ENCODE data around the gene LARP6. TPM values are rescaled to one million over a fixed set of nuclear protein-coding genes. Genes with fewer than 3 reads are reported as not detected.

The LARP6 gene
- total and polyA plus RNA-seq, 5 donors from 2014 or later, result not detected

DNA sequence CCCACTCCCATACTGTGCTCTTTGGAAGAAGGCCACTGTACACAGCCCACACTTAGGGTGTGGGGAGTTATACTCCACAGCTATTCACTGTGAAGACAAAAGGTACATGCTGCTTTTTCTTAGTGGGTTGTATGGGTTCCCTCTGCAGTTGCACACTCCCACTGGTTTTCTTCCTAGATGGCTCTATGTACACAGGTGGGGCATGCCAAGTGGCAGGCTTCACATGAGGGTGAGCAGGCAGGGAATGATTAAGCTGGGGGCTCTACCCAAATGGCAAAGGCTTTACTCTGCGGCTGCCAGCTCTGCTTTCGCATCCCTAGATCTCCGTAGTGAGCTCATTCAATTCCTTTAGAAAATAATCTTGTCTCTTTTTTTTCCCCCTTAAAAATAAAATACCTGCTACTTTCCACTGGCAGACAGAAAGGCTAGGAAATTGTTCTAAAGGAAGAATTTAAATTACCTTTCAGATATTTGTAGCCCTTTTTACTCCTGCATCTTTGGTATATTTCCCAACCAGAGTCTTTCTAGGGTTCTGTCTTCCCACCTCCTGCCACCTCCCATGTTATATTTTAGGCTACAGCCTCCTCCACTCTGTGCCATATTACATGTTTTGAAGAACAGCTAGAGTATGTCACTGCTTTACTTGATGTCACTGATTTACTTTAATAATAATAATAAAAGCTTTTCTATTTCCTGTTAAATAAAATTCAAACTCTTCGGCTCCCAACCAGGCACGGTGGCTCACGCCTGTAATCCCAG lies 8.2 kb downstream of the LARP6 start:
- H3K27me3 ChIP-seq (ENCODE audit: control insufficient read depth, insufficient read depth, low read length), result peaks cover 7% of the 10 kb centered on the region
- no peaks in the 10 kb centered on the region for H3K9me3 ChIP-seq (ENCODE audit: control insufficient read depth in 2 of 2, low read length in 2 of 2)
- no peaks in the 10 kb centered on the region for H3K36me3 Mint-ChIP-seq
- H3K27ac Mint-ChIP-seq, result no peak overlapping the region
- no peaks in the 10 kb centered on the region for H3K36me3 ChIP-seq (ENCODE audit: control insufficient read depth, insufficient read depth, low read length)
- H3K27ac ChIP-seq (ENCODE audit: insufficient read depth, low read length, poor library complexity, severe bottlenecking), result no peak overlapping the region
- no peak overlapping the region for H3K4me3 ChIP-seq (ENCODE audit: low read depth, low read length)
- peaks cover 33% of the 10 kb centered on the region for H3K27me3 Mint-ChIP-seq
- no peak for DNase-seq
- no peak for ATAC-seq (ENCODE audit: low read depth in 2 of 2)
- no peak overlapping the region for H3K4me3 Mint-ChIP-seq
- H3K4me1 Mint-ChIP-seq, result no peaks in the 10 kb centered on the region
- H3K9me3 Mint-ChIP-seq, result peaks cover 0 to 1% (median 0%) of the 10 kb centered on the region in 7 donors
- no peaks in the 10 kb centered on the region for H3K4me1 ChIP-seq (ENCODE audit: control insufficient read depth, insufficient read depth, low read length, poor library complexity, severe bottlenecking)

DNA sequence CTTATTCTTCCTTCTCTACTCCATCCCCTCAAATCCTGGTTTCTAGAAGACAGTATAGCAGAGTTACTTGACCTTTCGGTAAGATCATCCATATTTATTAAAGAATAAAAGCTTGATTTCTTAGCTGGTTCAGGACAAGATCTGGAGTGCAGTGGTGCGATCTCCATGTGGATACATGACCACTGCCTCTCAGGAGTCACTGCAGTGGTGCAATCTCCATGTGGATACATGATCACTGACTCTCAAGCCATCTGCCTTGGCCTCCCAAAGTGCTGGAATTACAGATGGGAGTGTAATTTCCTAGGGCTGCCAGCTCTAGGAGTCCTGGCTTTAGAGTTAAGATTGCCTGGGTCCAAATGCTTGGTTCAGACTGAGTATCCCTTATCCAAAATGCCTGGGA lies 16.5 kb downstream of the LARP6 start:
- H3K27ac ChIP-seq (ENCODE audit: insufficient read depth, low read length, poor library complexity, severe bottlenecking), result no peak overlapping the region
- Mint-ChIP-seq H3K4me1 (no peaks in the 10 kb centered on the region), H3K36me3 (no peaks in the 10 kb centered on the region), H3K27ac (no peak overlapping the region), H3K4me3 (no peak overlapping the region), H3K9me3 (peaks cover 0 to 3% (median 0%) of the 10 kb centered on the region in 7 donors), H3K27me3 (peaks cover 8% of the 10 kb centered on the region)
- no peaks in the 10 kb centered on the region for H3K4me1 ChIP-seq (ENCODE audit: control insufficient read depth, insufficient read depth, low read length, poor library complexity, severe bottlenecking)
- DNase-seq (no peak), ATAC-seq (ENCODE audit: low read depth in 2 of 2) (no peak)
- H3K4me3 ChIP-seq (ENCODE audit: low read depth, low read length), result no peak overlapping the region
- H3K27me3 ChIP-seq (ENCODE audit: control insufficient read depth, insufficient read depth, low read length), result no peaks in the 10 kb centered on the region
- H3K36me3 ChIP-seq (ENCODE audit: control insufficient read depth, insufficient read depth, low read length), result no peaks in the 10 kb centered on the region
- no peaks in the 10 kb centered on the region for H3K9me3 ChIP-seq (ENCODE audit: control insufficient read depth in 2 of 2, low read length in 2 of 2)

DNA sequence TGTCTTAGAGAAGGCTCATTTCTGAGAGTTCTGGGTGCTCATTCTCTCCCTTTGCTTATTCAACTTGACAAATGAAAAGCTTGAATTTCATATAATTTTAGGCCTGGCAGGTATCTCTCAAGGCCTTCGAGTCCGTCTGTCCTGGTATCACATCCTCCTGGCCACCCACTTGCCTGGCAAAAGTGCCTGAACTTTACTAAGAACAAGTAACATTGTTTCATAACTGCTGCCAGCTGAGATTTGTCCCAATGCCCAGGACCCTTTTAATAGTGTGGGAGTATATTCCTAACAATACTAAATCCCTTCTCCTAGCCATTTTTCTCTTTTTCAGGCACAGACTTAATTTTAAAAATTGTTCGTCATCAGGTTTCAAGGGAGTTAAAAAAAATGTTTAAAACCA lies 18.1 kb downstream of the LARP6 start:
- no peak for ATAC-seq (ENCODE audit: low read depth in 2 of 2)
- H3K36me3 ChIP-seq (ENCODE audit: control insufficient read depth, insufficient read depth, low read length), result no peaks in the 10 kb centered on the region
- Mint-ChIP-seq H3K36me3 (no peaks in the 10 kb centered on the region), H3K27ac (no peak overlapping the region), H3K9me3 (peaks cover 0 to 2% (median 0%) of the 10 kb centered on the region in 7 donors), H3K4me1 (no peaks in the 10 kb centered on the region), H3K27me3 (peaks cover 8% of the 10 kb centered on the region), H3K4me3 (no peak overlapping the region)
- no peak for DNase-seq
- no peak overlapping the region for H3K27ac ChIP-seq (ENCODE audit: insufficient read depth, low read length, poor library complexity, severe bottlenecking)
- no peak overlapping the region for H3K4me3 ChIP-seq (ENCODE audit: low read depth, low read length)
- no peaks in the 10 kb centered on the region for H3K4me1 ChIP-seq (ENCODE audit: control insufficient read depth, insufficient read depth, low read length, poor library complexity, severe bottlenecking)
- H3K27me3 ChIP-seq (ENCODE audit: control insufficient read depth, insufficient read depth, low read length), result no peaks in the 10 kb centered on the region
- H3K9me3 ChIP-seq (ENCODE audit: control insufficient read depth in 2 of 2, low read length in 2 of 2), result no peaks in the 10 kb centered on the region

DNA sequence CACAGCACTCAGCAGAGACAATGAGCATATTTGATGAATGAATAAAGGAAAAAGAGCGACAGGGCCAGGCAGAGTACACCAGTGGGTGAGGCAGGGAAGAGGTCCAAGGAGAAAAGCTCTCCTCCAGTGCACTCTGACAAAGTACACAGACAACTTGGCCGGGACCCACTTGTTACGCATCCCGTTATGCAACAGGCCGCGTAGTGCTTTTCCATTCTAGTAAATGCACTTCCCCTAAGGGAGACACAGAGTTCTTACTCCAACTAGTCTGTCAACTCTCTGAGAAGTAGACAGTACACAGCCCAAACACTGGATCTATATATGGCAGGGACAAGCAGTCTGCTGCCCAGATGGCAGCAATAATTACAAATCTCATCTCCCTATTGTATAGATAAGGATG lies 18.5 kb downstream of the LARP6 start:
- no peaks in the 10 kb centered on the region for H3K9me3 ChIP-seq (ENCODE audit: control insufficient read depth in 2 of 2, low read length in 2 of 2)
- no peak for DNase-seq
- no peak overlapping the region for H3K27ac ChIP-seq (ENCODE audit: insufficient read depth, low read length, poor library complexity, severe bottlenecking)
- H3K4me1 ChIP-seq (ENCODE audit: control insufficient read depth, insufficient read depth, low read length, poor library complexity, severe bottlenecking), result no peaks in the 10 kb centered on the region
- H3K27ac Mint-ChIP-seq, result no peak overlapping the region
- no peaks in the 10 kb centered on the region for H3K36me3 Mint-ChIP-seq
- H3K27me3 Mint-ChIP-seq, result peaks cover 8% of the 10 kb centered on the region
- H3K27me3 ChIP-seq (ENCODE audit: control insufficient read depth, insufficient read depth, low read length), result no peaks in the 10 kb centered on the region
- no peaks in the 10 kb centered on the region for H3K36me3 ChIP-seq (ENCODE audit: control insufficient read depth, insufficient read depth, low read length)
- peaks cover 0 to 2% (median 0%) of the 10 kb centered on the region in 7 donors for H3K9me3 Mint-ChIP-seq
- no peak overlapping the region for H3K4me3 ChIP-seq (ENCODE audit: low read depth, low read length)
- ATAC-seq (ENCODE audit: low read depth in 2 of 2), result no peak
- no peaks in the 10 kb centered on the region for H3K4me1 Mint-ChIP-seq
- no peak overlapping the region for H3K4me3 Mint-ChIP-seq

DNA sequence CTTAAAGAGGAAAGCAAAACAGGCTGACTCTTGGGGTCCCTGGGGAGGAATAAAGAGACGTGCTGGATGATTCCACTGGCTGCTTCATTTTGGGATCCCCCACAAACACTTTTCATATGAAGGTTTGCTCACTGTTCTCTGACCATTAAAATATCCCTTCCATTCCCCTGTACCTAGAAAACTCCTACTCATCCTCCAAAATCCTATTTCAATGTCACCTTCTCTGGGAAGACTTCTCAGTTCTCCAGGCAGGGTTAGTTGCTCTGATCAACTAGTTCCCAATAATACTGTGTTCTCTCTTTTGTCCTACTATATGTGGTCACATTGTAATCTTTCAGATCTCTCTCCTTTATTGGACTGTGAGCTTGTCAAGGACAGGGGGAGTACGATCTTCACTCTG lies 19.0 kb downstream of the LARP6 start:
- peaks cover 8% of the 10 kb centered on the region for H3K27me3 Mint-ChIP-seq
- no peaks in the 10 kb centered on the region for H3K36me3 Mint-ChIP-seq
- DNase-seq (no peak), ATAC-seq (ENCODE audit: low read depth in 2 of 2) (no peak)
- Histone ChIP-seq H3K9me3 (ENCODE audit: control insufficient read depth in 2 of 2, low read length in 2 of 2) (no peaks in the 10 kb centered on the region), H3K4me3 (ENCODE audit: low read depth, low read length) (no peak overlapping the region), H3K4me1 (ENCODE audit: control insufficient read depth, insufficient read depth, low read length, poor library complexity, severe bottlenecking) (no peaks in the 10 kb centered on the region), H3K36me3 (ENCODE audit: control insufficient read depth, insufficient read depth, low read length) (no peaks in the 10 kb centered on the region), H3K27ac (ENCODE audit: insufficient read depth, low read length, poor library complexity, severe bottlenecking) (no peak overlapping the region), H3K27me3 (ENCODE audit: control insufficient read depth, insufficient read depth, low read length) (no peaks in the 10 kb centered on the region)
- H3K4me1 Mint-ChIP-seq, result no peaks in the 10 kb centered on the region
- peaks cover 0 to 2% (median 0%) of the 10 kb centered on the region in 7 donors for H3K9me3 Mint-ChIP-seq
- H3K27ac Mint-ChIP-seq, result no peak overlapping the region
- H3K4me3 Mint-ChIP-seq, result no peak overlapping the region

DNA sequence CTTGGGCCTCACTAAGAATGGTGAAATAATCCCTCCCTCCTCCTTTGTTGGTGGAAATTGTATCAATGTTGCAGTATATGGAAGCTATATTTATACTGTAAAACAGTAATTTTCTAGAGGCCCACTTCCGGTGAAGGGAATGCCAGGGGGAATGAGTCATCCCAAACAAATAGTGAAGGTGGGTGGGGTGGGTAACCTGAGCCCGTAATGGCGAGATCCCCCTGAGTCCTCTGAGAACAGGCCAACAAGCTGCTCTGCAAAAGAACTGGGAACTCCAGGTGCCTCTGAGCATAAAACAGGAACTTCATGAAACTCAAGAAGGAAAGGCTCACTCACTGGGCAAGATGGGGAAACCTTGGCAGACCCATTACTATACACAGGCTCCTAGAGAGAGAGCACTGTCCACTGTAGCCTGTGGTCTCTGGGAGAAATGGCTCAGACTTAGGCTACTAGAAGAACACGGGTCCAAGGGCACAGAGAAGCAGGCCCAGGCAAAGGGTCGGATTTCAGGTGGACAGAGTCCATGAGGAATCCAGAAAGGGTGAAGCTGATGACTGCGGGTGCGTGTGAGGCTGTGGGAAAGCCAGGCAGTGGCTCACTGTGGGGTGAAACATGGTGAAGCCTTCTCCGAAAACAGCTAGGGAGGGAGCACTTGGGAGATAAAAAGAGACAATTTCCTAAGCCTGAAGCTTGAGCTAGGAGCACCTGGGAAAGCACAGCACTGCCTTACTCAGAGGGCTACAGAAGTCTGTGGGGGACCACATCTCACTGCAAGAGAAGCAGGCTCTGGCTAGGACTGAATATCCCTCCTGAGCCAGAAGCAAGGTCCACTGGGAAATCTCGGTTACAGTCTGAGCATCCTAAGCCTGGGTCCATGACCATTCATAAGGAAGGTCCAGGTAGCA lies 19.8 kb downstream of the LARP6 start:
- H3K27me3 ChIP-seq (ENCODE audit: control insufficient read depth, insufficient read depth, low read length), result no peaks in the 10 kb centered on the region
- ATAC-seq (ENCODE audit: low read depth in 2 of 2) (no peak), DNase-seq (no peak)
- Mint-ChIP-seq H3K4me1 (no peaks in the 10 kb centered on the region), H3K9me3 (peaks cover 0 to 2% (median 0%) of the 10 kb centered on the region in 7 donors), H3K36me3 (no peaks in the 10 kb centered on the region), H3K27me3 (peaks cover 16% of the 10 kb centered on the region), H3K4me3 (no peak overlapping the region), H3K27ac (no peak overlapping the region)
- H3K36me3 ChIP-seq (ENCODE audit: control insufficient read depth, insufficient read depth, low read length), result no peaks in the 10 kb centered on the region
- H3K4me3 ChIP-seq (ENCODE audit: low read depth, low read length), result no peak overlapping the region
- no peak overlapping the region for H3K27ac ChIP-seq (ENCODE audit: insufficient read depth, low read length, poor library complexity, severe bottlenecking)
- no peaks in the 10 kb centered on the region for H3K9me3 ChIP-seq (ENCODE audit: control insufficient read depth in 2 of 2, low read length in 2 of 2)
- H3K4me1 ChIP-seq (ENCODE audit: control insufficient read depth, insufficient read depth, low read length, poor library complexity, severe bottlenecking), result no peaks in the 10 kb centered on the region

DNA sequence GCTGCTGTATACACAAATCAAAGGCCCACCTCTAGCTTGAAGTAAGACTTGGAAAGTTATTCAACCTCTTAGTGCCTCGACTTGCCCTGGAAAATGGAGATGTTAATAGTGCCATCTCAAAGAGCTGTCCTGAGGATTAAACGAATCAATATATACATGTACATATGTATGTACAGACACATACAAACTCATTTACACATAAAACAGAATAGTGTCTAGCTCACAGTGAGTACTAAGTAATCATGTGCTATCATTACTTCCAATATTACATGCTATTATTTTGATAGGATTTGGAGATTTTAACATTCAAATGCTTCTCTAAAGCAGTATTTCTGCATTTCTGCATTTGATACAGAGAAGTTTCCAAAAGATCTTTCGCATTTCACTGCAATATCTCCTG lies 20.5 kb downstream of the LARP6 start:
- ATAC-seq (ENCODE audit: low read depth in 2 of 2), result no peak
- H3K9me3 Mint-ChIP-seq, result peaks cover 0 to 2% (median 0%) of the 10 kb centered on the region in 7 donors
- H3K27ac ChIP-seq (ENCODE audit: insufficient read depth, low read length, poor library complexity, severe bottlenecking), result no peak overlapping the region
- H3K36me3 Mint-ChIP-seq, result no peaks in the 10 kb centered on the region
- no peaks in the 10 kb centered on the region for H3K36me3 ChIP-seq (ENCODE audit: control insufficient read depth, insufficient read depth, low read length)
- no peaks in the 10 kb centered on the region for H3K4me1 ChIP-seq (ENCODE audit: control insufficient read depth, insufficient read depth, low read length, poor library complexity, severe bottlenecking)
- no peak overlapping the region for H3K4me3 ChIP-seq (ENCODE audit: low read depth, low read length)
- no peak overlapping the region for H3K27ac Mint-ChIP-seq
- DNase-seq, result no peak
- peaks cover 16% of the 10 kb centered on the region for H3K27me3 Mint-ChIP-seq
- H3K9me3 ChIP-seq (ENCODE audit: control insufficient read depth in 2 of 2, low read length in 2 of 2), result no peaks in the 10 kb centered on the region
- no peaks in the 10 kb centered on the region for H3K4me1 Mint-ChIP-seq
- H3K27me3 ChIP-seq (ENCODE audit: control insufficient read depth, insufficient read depth, low read length), result no peaks in the 10 kb centered on the region
- H3K4me3 Mint-ChIP-seq, result no peak overlapping the region
